GM04504 (cell line): ENCODE results near the gene SCGN.
A peak's percentile ranks its signal among the peaks of the same experiment; 100 is the strongest.

Experiments
- DNase-seq: peaks from one replicate; pipeline ENCODE4 v3.0.0-alpha.2; 2012; ENCODE audit warnings: low read depth

SCGN gene

DNA sequence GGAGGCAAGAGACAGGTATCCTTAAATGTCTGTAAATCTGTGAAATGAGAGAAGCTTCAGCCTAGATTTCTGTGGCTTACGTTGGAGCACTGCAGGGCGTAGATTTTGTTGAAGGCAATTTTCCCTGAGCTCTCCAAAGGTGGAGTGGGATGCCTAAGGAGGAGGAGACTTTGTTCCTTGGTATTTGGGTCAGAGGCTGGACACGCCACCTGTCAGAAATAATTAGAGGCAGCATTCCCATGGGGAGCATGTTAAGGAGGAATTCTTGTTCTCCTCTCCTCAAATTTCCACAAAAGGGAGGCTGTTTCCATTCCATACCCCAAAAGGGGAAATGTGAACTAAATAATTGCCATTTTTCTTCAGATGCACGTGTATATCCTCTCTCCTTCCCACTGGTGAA lies 11.1 kb upstream of the SCGN start:
- DNase-seq: no peak

DNA sequence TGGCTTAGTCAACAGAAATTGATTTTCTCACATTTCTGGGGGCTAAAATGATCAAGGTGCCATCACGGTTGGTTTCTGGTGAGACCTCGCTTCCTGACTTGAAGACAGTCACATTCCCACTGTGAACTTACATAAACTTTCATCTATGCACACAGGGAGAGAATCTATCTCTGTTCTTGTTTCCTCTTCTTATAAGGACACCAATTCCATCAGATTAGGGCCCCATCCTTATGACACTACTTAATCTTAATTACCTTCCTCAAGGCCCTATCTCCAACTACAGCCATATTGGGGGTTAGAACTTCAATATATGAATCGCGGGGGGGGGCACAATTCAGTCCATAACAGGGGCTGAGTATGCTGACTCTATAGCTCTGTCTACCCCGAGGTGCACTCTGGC lies 10.6 kb upstream of the SCGN start:
- DNase-seq: no peak

DNA sequence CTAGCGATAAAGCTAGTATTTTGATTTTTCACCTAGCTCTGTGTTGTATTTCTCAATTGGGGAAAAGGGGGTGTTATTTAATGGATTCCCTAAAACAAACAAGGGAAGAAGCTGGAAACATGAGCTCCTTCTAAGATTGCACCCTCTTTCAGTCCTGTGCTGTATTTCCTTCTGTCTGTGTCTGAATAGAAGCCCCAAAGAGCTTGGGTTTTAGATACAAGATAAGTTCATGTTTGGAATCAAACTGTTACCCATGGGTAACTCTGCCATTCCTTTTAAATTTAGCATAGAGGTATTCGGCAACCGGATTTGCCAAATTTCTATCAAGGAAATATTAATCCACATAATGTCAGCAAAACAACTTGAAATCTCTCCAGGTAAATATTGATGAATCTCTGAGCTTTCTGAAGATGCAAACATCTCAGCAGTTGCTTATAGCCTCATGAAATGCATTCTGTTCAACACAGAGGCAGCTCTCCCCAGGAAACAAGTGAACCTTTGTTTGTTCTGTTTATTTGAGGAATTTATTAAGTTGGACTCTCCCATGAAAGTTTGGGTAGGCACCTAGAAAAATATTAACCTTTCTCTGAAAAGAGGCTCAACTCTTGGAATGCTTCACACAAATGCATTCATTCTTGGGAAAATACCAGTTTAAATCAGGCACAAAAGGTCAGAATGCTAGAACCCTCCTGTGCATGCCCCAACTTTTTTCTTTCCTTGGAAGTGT lies 9.9 kb upstream of the SCGN start:
- DNase-seq: no peak

DNA sequence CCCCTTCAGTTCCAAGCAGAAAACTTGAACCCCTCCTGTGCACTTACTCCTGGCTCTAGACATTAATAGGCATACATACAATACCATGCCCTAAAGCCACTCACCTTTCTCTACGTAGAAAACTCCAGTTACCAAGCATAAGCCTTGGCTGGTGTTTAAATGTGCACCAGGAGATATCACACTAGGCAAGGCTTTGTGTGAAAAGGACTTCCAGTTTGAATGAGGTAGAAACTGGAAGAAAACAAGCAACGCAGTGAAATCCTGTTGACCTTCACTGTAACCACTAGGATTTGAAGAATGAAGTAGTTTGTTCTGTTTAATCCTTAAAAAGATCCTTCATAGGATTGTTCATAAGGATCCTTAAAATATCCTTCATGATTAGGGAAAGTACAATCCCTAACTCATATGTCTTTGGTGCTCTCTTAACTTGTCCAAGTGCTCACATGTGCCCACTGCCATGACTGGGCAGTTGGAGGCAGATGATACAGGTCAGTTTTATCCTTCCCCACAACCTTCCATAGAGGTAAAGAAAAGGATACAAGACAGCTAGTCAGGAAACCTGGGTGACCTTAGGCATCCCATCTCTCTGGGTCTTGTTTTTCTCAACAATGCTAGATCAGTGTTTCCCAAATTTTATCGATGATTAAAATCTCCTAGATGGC lies 9.2 kb upstream of the SCGN start:
- DNase-seq: no peak

DNA sequence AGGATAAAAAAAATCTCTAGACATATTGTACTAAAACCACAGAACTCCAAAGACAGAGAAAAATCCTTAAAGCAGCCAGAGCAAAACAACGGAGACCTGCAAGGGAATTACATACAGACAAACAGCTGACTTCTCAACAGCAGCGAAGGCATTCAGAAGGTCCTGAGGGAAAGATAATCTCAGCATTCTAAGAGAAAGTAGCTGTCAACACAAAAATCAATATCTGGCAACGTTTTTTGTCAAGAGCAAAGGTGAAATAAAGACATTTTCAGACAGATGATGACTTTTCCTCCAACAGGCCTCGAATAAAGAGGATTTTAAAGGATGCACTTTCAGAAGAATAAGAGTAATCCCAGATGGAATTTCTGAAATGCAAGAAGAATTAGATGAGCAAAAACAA lies 6.1 kb upstream of the SCGN start:
- no peak for DNase-seq

DNA sequence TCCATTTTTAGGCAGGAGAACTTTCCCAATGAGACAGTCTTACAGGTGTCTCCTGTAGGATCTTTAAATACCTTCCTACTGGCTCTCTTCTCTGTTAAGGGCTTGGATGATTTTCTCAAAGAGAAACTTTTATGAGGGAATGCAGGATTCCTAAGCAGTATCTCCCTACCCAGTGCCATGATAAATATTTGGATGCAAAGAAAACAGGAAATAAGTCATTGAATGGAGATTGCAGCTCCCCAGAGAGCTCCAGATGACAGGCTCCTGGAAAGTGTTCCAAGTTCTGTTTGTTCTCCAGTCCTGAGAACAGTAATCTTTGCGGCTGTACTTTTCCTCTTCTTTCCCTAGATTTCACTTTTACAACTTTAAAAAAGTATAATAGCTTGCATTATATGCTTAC lies 2.4 kb upstream of the SCGN start:
- no peak for DNase-seq

DNA sequence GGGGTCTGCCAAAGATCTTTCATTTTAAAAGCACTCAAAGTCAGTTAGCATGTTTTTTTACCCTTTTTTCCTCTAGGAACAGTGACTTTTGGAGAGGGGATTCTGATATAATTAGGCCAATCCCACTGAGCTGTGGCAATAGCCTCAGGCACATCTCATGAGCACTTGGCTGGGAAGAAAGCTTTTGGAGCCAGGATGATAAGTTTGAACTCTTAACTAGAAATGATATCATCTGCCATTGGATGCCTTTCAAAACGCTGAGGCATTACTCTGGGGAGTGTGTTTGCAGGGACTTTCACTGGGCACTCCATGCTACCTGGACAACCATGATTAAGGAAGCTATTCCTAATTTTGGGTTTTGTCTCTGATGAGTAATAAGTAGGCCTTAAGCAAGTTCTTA lies 3.7 kb downstream of the SCGN start:
- no peak for DNase-seq

DNA sequence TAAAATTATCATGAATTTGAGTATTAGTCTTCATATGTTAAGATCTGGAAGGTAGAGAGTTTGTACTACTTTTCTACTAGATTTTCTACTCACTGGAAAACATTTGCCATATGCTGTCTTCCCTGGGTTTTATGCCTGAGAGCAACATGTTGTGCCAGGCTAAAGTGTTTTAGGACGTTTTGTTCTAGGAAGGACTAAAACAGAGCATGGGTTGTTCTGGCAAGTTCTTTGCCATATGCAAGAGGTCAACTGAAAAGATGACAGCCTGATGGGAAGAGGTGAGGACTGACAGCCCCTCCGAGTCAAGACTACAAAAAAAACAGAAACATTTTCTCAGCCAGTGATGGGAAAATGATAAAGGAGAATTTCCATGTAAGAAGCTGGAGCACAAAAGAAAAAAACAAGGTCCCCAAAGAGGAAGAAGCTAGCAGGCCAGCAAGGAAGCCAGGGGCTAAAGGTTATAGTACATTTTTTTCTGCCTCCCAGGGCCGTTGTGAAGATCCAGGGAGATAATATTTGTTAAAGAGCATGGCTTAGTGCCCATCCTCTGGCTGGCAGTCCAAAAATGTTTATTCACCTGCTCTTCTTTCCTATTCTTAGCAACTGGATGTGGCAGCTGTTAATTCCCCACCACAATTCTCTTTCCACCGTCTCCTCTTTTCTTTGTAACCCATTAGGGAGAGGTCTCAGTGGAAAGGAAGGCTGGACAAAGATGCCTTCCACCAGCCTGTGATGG lies 7.8 kb downstream of the SCGN start:
- DNase-seq: no peak

DNA sequence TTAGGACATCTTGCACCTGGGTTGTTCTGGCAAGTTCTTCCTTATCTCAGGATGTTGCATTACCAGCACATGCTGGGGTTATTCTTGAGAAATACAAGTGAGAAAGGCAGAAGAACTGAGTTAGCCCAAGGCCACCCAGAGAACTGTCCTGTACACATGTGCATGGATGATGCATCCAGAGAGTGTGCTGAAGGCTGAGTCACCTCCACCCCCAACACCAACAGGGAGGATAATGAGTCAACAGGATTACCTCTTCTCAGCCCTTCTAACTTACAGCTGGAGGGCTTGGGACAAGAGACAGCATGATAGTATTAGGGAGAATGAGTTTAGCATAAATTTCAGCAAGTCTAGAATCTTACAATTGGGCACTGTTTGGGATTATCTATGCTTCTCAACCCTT lies 8.5 kb downstream of the SCGN start:
- DNase-seq: peak; percentile 24

DNA sequence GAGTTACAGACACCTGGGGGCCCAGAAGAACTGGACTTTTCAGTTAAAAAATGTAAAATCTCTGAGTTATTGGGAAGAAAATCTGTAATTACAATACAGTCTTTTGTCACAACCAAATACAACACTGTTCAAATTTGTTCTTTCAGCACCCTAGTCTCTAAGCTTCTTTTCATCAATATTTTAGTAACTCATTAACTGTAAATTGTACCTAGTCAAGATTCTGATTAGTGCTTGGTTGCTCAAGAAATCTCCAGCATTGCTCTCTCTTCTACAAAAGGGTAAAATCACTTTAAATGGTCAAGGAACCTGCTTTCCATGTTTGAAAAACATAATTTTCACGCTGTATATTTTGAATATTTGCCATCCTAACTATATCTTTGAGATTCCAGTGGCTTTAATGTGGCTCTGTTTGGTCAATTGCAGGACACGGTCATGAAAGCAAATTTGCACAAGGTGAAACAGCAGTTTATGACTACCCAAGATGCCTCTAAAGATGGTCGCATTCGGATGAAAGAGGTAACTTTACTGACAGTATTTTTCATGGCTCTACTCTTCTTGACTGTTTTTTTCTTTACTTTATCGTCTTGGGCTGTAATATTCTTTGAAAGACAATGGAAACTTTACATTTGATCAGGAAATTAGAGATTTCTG lies 9.2 kb downstream of the SCGN start:
- no peak for DNase-seq

DNA sequence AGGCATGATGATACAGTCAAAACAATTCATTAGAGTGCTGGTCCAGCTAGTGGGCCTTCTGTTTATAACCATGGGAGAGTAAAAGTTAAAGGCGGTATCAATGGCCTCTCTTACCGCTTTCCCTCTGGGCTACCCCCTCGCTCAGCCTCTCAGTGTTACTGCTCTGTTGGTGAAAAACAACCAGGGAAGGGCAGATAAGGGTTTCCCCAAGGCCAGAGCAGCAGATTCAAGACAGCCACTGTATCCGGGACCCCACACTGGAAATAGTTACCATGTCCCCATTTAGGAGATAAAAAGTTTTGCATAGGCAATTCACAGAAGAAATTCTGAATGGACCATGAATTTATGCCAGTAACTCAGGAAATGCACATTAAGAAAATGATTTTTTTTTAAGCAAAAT lies 13.4 kb downstream of the SCGN start:
- DNase-seq: no peak

DNA sequence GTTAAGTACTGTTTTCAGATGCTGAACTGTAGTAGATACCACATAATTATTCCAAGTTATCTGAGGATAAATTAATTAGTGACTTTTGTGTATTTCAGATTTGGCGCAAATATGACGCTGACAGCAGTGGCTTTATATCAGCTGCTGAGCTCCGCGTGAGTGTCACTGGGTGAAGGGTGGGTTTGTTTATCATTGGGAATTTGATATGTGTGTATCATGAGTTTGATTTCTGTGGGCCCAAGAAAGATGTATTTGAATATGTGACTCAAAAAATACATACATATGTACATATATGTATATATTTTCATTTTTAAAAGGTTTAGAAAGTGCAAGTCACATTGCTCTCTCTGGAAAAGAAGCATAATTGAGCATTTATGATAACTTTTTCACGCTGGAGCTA lies 17.4 kb downstream of the SCGN start:
- DNase-seq: no peak

DNA sequence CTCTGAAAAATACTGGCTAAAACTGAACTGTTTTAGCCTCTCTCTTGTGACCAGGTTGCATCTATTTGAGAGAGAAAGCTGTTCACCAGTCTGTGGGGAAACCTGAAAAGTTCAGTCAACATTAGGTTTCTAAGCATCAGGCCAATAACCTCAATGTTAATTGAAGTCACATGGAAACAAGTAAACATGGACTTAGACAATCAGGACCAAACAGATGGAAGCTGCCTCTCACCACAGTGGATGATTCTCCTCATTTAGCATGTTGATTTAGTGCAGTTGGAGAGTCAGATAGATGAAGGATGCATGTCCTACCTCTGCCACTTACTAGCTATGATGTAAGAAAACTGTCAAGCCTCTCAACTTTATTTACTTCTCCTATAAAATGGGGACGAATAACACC lies 18.2 kb downstream of the SCGN start:
- no peak for DNase-seq

DNA sequence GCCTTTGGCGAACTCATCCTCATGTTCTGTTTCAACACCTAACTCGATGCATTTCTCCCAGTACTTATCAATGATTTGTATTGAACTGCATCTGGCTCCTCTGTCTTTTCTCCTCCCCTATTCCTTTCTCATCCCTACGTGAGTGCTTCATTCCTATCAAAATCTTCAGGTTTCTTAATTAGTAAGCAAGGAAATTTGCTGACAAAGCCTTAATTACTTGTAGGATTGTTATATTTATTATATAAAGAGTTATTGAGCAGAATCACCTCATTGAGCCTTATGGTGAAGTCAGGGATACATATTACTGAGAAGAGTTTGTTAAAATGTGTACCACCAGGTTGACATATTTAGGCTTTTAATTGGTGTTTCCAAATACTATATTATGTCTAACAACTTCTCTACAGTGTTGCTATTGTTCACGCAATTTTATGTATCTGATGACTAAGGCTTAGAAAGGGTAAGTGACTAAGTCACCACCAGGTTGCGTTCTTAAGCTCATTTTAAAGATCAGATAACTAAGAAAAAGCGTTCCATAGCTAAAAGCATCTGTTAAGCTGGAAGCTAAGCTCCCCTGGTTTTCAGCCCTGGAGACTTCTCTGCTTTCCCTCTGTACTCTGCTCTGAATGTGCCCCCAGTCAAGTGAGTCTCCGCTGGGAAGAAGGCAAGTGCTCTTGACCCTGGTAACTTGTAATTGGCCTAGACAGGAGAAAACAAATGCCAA lies 18.9 kb downstream of the SCGN start:
- DNase-seq: no peak

DNA sequence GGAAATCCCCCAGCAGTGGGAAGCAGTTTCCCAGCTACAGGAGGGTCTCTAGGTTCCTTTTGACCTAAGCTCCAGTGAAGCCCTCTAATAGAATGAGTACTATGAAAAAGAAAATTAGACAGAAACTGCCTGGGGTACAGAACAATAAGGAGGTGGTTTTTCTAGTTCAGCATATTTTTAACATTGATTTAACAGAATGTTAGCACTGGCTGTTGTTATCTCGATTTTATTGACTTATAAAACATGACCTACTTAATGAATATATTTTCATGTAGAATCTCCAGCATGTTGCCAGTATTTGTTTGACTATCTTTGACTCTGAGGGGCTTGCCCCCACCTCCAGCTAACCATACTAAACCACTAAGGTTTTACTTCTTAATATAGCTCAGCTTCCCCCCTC lies 19.6 kb downstream of the SCGN start:
- no peak for DNase-seq

DNA sequence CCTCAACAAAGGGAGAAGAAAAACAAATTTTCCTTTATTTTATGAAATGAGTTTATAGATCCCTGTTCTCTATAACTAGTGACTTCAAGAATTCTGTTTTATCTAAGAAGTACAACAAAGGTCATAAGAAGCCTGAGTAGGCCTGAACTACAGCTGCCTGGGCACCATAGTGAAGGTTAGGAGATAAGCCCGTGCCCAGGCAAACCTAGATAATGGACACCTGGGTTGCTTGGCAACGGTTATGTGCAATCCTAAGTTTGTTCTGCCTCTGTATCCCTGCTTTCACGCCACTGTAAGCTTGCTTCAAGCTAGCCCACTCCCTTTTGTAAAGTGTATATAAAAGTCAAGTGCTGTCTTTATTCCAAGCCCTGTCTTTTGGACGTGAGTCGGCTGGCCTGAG lies 23.2 kb downstream of the SCGN start:
- no peak for DNase-seq

DNA sequence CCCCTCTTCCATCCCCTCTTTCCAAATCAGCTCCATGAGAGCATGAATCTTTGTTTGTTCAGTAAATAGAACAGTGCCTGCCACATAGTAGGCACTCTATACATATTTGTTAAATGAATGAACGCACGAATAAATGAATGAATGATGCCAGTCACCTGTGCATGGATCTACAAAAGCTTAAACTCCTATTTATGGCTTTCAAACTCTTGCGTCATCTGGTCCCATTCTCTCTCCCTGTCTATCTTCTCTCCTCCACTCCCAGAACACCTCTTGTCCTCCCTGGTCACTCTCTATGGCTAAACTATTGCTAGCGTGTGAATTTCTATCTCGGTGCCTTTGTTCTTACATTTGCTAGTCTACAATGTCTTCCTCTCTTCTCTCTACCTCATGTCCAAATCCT lies 24.8 kb downstream of the SCGN start:
- DNase-seq: no peak

DNA sequence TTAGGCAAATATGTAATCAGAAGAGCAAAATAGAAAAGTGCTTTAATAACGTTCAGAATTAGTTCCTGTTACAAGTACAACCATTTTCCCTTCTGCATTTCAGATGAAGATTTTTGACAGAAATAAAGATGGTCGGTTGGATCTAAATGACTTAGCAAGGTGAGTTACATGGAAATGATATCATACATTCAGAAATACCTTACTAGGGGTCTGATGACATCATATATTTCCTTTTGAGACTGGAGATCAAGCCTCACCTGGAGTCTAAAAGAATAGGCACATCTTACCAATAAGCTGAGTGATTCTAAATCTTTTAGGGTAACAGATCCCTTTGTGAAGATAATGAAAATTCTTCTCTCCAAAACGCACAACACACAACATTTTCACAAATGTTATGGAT lies 29.8 kb downstream of the SCGN start:
- no peak for DNase-seq

DNA sequence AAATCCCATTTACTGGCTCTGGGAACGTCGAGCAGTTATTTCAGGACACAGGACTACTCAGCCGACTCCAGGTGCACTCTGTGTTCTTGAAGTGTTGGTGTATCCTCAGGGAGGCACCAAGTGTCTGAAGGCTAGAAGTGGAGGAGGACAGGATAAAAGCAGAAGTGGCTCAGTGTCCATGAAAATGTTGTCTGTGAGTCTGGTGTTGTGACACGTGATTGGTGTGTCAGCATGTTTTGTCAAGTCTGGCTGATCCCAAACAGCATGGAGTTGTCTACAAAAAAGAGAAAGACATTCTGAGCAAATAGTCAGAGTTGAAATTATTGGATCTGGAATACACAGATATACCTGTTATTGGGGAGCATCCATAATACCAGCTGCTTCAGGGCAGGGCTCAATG lies 30.3 kb downstream of the SCGN start:
- no peak for DNase-seq

DNA sequence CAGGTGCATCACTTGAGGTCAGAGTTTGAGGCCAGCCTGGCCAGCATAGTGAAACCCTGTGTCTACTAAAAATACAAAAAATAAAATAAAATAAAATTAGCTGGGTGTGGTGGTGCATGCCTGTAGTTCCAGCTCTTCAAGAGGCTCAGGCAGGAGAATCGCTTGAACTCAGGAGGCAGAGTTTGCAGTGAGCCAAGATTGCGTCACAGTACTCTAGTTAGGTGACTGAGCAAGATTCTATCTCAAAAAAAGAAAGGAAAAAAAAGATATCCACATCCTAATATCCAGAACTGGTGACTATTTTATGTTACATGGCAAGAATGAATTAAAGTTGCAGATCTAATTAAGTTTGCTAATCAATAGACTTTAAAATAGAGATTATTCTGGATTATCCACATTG lies 32.5 kb downstream of the SCGN start:
- no peak for DNase-seq

DNA sequence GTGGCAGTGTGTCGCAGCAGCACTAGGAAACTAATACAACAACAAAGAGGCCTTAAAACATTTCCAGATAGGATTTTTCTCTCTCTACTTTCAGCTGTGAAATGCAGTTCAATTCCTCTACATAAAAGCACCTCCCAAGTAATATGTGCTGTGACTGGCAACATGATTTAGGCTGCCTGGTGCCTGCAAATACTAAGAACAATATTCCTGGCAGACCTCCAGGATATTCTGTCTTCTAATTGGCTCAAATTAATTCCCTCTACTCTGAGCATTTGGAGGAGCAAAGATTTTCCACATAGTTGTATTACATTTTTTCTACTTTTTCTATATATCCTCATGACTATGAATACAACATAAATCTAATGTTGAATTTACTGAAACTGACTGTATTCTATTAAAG lies 33.2 kb downstream of the SCGN start:
- DNase-seq: no peak

DNA sequence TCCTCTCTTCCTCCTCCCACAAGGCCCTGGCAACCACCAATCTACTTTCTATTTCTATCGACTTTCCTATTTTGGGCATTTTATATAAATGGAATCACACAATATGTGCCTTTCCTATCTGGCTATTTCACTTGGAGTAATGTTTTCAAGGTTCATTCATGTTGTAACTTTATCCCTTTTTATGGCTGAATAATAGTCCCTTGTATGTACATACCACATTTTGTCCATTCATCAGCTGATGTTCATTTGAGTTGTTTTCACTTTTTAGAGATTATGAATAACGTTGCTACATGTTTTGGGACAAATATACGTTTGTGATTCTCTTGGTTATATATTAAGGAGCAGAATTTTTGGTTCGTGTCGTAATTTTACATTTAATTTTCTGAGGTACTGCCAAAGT lies 33.9 kb downstream of the SCGN start:
- DNase-seq: no peak
